ENCODE measurements around the gene SNRPF.

Gene SNRPF

GRCh38 chr12:95859947-95860850 lies 1.4 kb downstream of the SNRPF start:
- DNase-seq: no peak

- no peak for DNase-seq
Measured at GRCh38 chr12:95862038-95862437, 3.3 kb downstream of the SNRPF start.

GRCh38 chr12:95863337-95863736 lies 4.6 kb downstream of the SNRPF start:
- no peak for DNase-seq

GRCh38 chr12:95870897-95871296 lies 12.1 kb downstream of the SNRPF start:
- DNase-seq: no peak

GRCh38 chr12:95874452-95874851 lies 15.7 kb downstream of the SNRPF start:
- DNase-seq: no peak

- no peak for DNase-seq
Measured at GRCh38 chr12:95877622-95878021, 18.9 kb downstream of the SNRPF start.

GRCh38 chr12:95880895-95881294 lies 22.1 kb downstream of the SNRPF start:
- no peak for DNase-seq

GRCh38 chr12:95881331-95881955 lies 22.7 kb downstream of the SNRPF start:
- no peak for DNase-seq

GRCh38 chr12:95882080-95882479 lies 23.3 kb downstream of the SNRPF start:
- DNase-seq: no peak

GRCh38 chr12:95882873-95883272 lies 24.1 kb downstream of the SNRPF start:
- no peak for DNase-seq

GRCh38 chr12:95884998-95885397 lies 26.2 kb downstream of the SNRPF start:
- DNase-seq: no peak

- no peak for DNase-seq
Measured at GRCh38 chr12:95887311-95887710, 28.6 kb downstream of the SNRPF start.

GRCh38 chr12:95890958-95891357 lies 32.2 kb downstream of the SNRPF start:
- DNase-seq: no peak

GRCh38 chr12:95896846-95897245 lies 38.1 kb downstream of the SNRPF start:
- DNase-seq: no peak

- no peak for DNase-seq
Measured at GRCh38 chr12:95898081-95898480, 39.3 kb downstream of the SNRPF start.

- no peak for DNase-seq
Measured at GRCh38 chr12:95908573-95908972, 49.8 kb downstream of the SNRPF start.

- no peak for DNase-seq
Measured at GRCh38 chr12:95909871-95910270, 51.1 kb downstream of the SNRPF start.

All from activated CD4-positive, alpha-beta T cell treated with anti-CD3 and anti-CD28 coated beads, Interleukin-2, Interleukin-6, amounts not matched to agents 100 ng/mL and 50 ng/mL, durations not matched to agents 16 hours and 8 hours (primary cell).